GM21717 (cell line): Measurements from ENCODE around the gene MB.

Experiments used
- ATAC-seq: cut with Tn5 transposase; IDR thresholded peaks from one replicate; pipeline ENCODE4 v1.9.1; 2021; ENCODE audit warnings: mild to moderate bottlenecking, moderate library complexity; ENCODE audit not compliant: unreplicated experiment

The MB gene

GRCh38 chr22:35597692-35598395 is 19.3 kb downstream of the MB start:
- no peak for ATAC-seq

GRCh38 chr22:35596821-35597220 is 20.3 kb downstream of the MB start:
- no peak for ATAC-seq

GRCh38 chr22:35594686-35595085 is 22.4 kb downstream of the MB start:
- no peak for ATAC-seq

- ATAC-seq = no peak
These were observed 23.1 kb downstream of the MB start for GRCh38 chr22:35593891-35594470.

GRCh38 chr22:35593071-35593890 is 23.8 kb downstream of the MB start:
- no peak for ATAC-seq

GRCh38 chr22:35592418-35592967 is 24.6 kb downstream of the MB start:
- no peak for ATAC-seq

- ATAC-seq = no peak
These were observed 25.3 kb downstream of the MB start for GRCh38 chr22:35591714-35592417.

- ATAC-seq = no peak
These were observed 26.4 kb downstream of the MB start for GRCh38 chr22:35590634-35591295.

GRCh38 chr22:35589756-35590093 is 27.4 kb downstream of the MB start:
- no peak for ATAC-seq

GRCh38 chr22:35589071-35589755 is 27.9 kb downstream of the MB start:
- no peak for ATAC-seq

GRCh38 chr22:35587896-35588295 is 29.2 kb downstream of the MB start:
- no peak for ATAC-seq

GRCh38 chr22:35587447-35587870 is 29.7 kb downstream of the MB start:
- no peak for ATAC-seq

GRCh38 chr22:35586771-35587170 is 30.4 kb downstream of the MB start:
- no peak for ATAC-seq

- no peak for ATAC-seq
These were observed 34.1 kb downstream of the MB start for GRCh38 chr22:35582861-35583670.

GRCh38 chr22:35582218-35582860 is 34.8 kb downstream of the MB start:
- ATAC-seq = no peak

- ATAC-seq = no peak
These were observed 36.1 kb downstream of the MB start for GRCh38 chr22:35581023-35581413.

GRCh38 chr22:35580351-35581022 is 36.6 kb downstream of the MB start:
- no peak for ATAC-seq
